ENCODE results near the gene HACD3.

DNA sequence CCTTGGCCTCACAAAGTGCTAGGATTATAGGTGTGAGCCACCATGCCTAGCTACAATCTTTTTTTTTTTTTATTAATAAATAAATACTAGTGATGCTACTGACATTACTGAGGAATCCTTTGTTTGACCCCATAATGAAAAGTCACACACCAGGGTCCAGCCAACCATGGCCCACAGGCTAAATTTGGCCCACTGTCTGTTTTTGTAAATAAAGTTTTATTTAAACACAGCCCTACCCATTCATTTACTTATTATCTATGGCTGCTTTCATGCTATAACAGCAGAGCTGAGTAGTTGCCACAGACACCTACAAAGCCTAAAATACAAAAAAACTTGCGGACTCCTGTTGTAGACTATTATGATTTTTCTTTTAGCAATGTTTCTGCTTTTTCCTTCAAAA lies 73.3 kb downstream of the HACD3 start:
- TF ChIP-seq, protein P1, sequence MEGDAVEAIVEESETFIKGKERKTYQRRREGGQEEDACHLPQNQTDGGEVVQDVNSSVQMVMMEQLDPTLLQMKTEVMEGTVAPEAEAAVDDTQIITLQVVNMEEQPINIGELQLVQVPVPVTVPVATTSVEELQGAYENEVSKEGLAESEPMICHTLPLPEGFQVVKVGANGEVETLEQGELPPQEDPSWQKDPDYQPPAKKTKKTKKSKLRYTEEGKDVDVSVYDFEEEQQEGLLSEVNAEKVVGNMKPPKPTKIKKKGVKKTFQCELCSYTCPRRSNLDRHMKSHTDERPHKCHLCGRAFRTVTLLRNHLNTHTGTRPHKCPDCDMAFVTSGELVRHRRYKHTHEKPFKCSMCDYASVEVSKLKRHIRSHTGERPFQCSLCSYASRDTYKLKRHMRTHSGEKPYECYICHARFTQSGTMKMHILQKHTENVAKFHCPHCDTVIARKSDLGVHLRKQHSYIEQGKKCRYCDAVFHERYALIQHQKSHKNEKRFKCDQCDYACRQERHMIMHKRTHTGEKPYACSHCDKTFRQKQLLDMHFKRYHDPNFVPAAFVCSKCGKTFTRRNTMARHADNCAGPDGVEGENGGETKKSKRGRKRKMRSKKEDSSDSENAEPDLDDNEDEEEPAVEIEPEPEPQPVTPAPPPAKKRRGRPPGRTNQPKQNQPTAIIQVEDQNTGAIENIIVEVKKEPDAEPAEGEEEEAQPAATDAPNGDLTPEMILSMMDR (IDR thresholded peaks at IDR 0.05) = no peak
- TF ChIP-seq POLR2A (IDR thresholded peaks at IDR 0.05) (no peak), EP300 (IDR thresholded peaks at IDR 0.05) (no peak)
